A549 (cell line): ENCODE measurements around the gene NEK9. TPM values are rescaled to one million over a fixed set of nuclear protein-coding genes. Genes with fewer than 3 reads are reported as not detected.

Experiments used
- ATAC-seq, 2 experiments: fragments of 200-7000 bp in 1 of 2; fragments of >200 bp in 1 of 2; cut with Nextera tagmentation in 1 of 2; cut with Tn5 transposase in 1 of 2; 3 replicates each; pipeline versions ENCODE4 v1.8.0 to v1.9.1; 2018 to 2020; ENCODE audit warnings: mild to moderate bottlenecking in 1 of 2, moderate library complexity in 1 of 2
- CTCF ChIA-PET: fragments of 300-600 bp; sonication (Branson Sonifier 250); formaldehyde crosslinking; extraction: SDS; loops from one replicate; lab custom pipeline; 2021; ENCODE audit warnings: antibody characterized with exemption, inconsistent platforms; lab: Yijun Ruan, JAX
- POLR2A ChIA-PET: fragments of 350-600 bp; formaldehyde crosslinking; extraction: SDS; loops from one replicate; lab custom pipeline; 2021; ENCODE audit warnings: antibody characterized with exemption, inconsistent platforms; lab: Yijun Ruan, JAX
- DNase-seq, 2 experiments: peaks; one replicate each; pipeline versions ENCODE4 v3.0.0 to v3.0.0-alpha.2; 2011 to 2016; ENCODE audit warnings: low read depth in 1 of 2, low spot score in 1 of 2
- FAIRE-seq: peaks from 2 replicates; lab custom pipeline; 2011; peaks lifted over from hg19 to GRCh38; lab: Jason Lieb, UNC
- H3K27ac ChIP-seq, 2 experiments: fragments of >200 bp; sonication (Bioruptor Twin); formaldehyde crosslinking; 3 replicates each; pipeline ENCODE4 v1.5.1; 2016 to 2017
- H3K4me1 ChIP-seq: fragments of >200 bp; sonication (Bioruptor Twin); formaldehyde crosslinking; 3 replicates; pipeline ENCODE4 v1.6.1; 2016
- H3K4me2 ChIP-seq: fragments of >200 bp; sonication (Bioruptor Twin); formaldehyde crosslinking; 3 replicates; pipeline ENCODE4 v1.6.1; 2016
- H3K4me3 ChIP-seq: fragments of >200 bp; sonication (Bioruptor Twin); formaldehyde crosslinking; 3 replicates; pipeline ENCODE4 v1.5.1; 2016
- H3K9me3 ChIP-seq: fragments of >200 bp; sonication (Bioruptor Twin); formaldehyde crosslinking; 3 replicates; pipeline ENCODE4 v1.6.1; 2016
- BCL3 ChIP-seq: fragments of >200 bp; sonication (Bioruptor Twin); formaldehyde crosslinking; IDR thresholded peaks from 3 replicates; pipeline ENCODE4 v1.6.1; 2016
- CEBPB ChIP-seq, 2 experiments: fragments of >200 bp in 1 of 2; sonication (Bioruptor Twin) in 1 of 2; formaldehyde crosslinking in 1 of 2; IDR thresholded peaks; 2 replicates each; pipeline ENCODE4 v1.6.1; 2012 to 2016
- CTCF ChIP-seq: fragments of >200 bp; sonication (Bioruptor Twin); formaldehyde crosslinking; IDR thresholded peaks from 3 replicates; pipeline ENCODE4 v1.5.1; 2016
- E2F6 ChIP-seq: IDR thresholded peaks from 2 replicates; pipeline ENCODE4 v1.6.1; 2012; ENCODE audit warnings: low read depth, borderline replicate concordance
- EHF ChIP-seq: fragments of 250-450 bp; sonication (Bioruptor Pico); IDR thresholded peaks from 2 replicates; pipeline ENCODE4 v1.5.0; 2020; ENCODE audit warnings: mild to moderate bottlenecking
- ELK1 ChIP-seq: fragments of 150-350 bp; IDR thresholded peaks from 2 replicates; pipeline ENCODE4 v1.6.1; 2014; ENCODE audit warnings: low read depth, mild to moderate bottlenecking, low read length
- ESRRA ChIP-seq: fragments of 150-350 bp; IDR thresholded peaks from 2 replicates; pipeline ENCODE4 v1.6.1; 2014; ENCODE audit warnings: mild to moderate bottlenecking, low read length, borderline replicate concordance
- FOSB ChIP-seq: fragments of 250-450 bp; sonication (Bioruptor Pico); IDR thresholded peaks from 2 replicates; pipeline ENCODE4 v1.5.0; 2020; ENCODE audit warnings: mild to moderate bottlenecking, moderate library complexity
- FOSL2 ChIP-seq, 2 experiments: fragments of 450-650 bp in 1 of 2; fragments of >200 bp in 1 of 2; sonication (Bioruptor Twin) in 1 of 2; formaldehyde crosslinking; IDR thresholded peaks; 2 replicates each; pipeline versions ENCODE4 v1.5.0 to v1.6.1; 2016 to 2020; ENCODE audit warnings: mild to moderate bottlenecking in 1 of 2, moderate library complexity in 1 of 2
- HDAC2 ChIP-seq: fragments of 200-600 bp; sonication (generic); IDR thresholded peaks from 2 replicates; pipeline ENCODE4 v1.6.1; 2016
- HES2 ChIP-seq: fragments of >200 bp; sonication (Bioruptor Twin); formaldehyde crosslinking; IDR thresholded peaks from 2 replicates; pipeline ENCODE4 v1.6.1; 2016
- HEYL ChIP-seq: fragments of 250-450 bp; sonication (Bioruptor Pico); IDR thresholded peaks from 2 replicates; pipeline ENCODE4 v1.8.0; 2021; ENCODE audit warnings: mild to moderate bottlenecking, moderate library complexity
- KDM5A ChIP-seq: fragments of 200-600 bp; sonication (generic); IDR thresholded peaks from 2 replicates; pipeline ENCODE4 v1.6.1; 2016; ENCODE audit warnings: antibody characterized with exemption, mild to moderate bottlenecking
- MAX ChIP-seq: IDR thresholded peaks from 2 replicates; pipeline ENCODE4 v1.6.1; 2012
- NR3C1 ChIP-seq: fragments of >200 bp; sonication (Bioruptor Twin); formaldehyde crosslinking; IDR thresholded peaks from 3 replicates; pipeline ENCODE4 v1.6.1; 2017
- PBX3 ChIP-seq: IDR thresholded peaks from 2 replicates; pipeline ENCODE4 v1.6.1; 2012
- POLR2AphosphoS2 ChIP-seq: conservative IDR thresholded peaks from 2 replicates; pipeline ENCODE4 v1.6.1; 2012; ENCODE audit warnings: low read length, improper control_type of control experiment, inconsistent platforms
- RAD21 ChIP-seq, 2 experiments: fragments of >200 bp in 1 of 2; sonication (Bioruptor Twin) in 1 of 2; formaldehyde crosslinking in 1 of 2; IDR thresholded peaks in 1 of 2; conservative IDR thresholded peaks in 1 of 2; 2 replicates in 1 of 2; 3 replicates in 1 of 2; pipeline ENCODE4 v1.6.1; 2012 to 2018; ENCODE audit warnings: inconsistent platforms in 1 of 2
- RFX5 ChIP-seq: fragments of 450-650 bp; IDR thresholded peaks from 2 replicates; pipeline ENCODE4 v1.7.1; 2014; ENCODE audit warnings: antibody characterized with exemption, mild to moderate bottlenecking, moderate library complexity
- RNF2 ChIP-seq: fragments of 200-600 bp; sonication (generic); IDR thresholded peaks from 2 replicates; pipeline ENCODE4 v1.6.1; 2016; ENCODE audit warnings: low read depth, mild to moderate bottlenecking, antibody characterized with exemption, moderate library complexity, borderline replicate concordance
- SMC3 ChIP-seq: fragments of >200 bp; sonication (Bioruptor Twin); formaldehyde crosslinking; IDR thresholded peaks from 3 replicates; pipeline ENCODE4 v1.6.1; 2018; ENCODE audit warnings: inconsistent platforms
- SREBF2 ChIP-seq: fragments of 450-650 bp; IDR thresholded peaks from 2 replicates; pipeline ENCODE4 v1.6.1; 2014; ENCODE audit warnings: mild to moderate bottlenecking, moderate library complexity
- TFCP2L1 ChIP-seq: fragments of 250-450 bp; sonication (Bioruptor Pico); IDR thresholded peaks from 2 replicates; pipeline ENCODE4 v1.5.0; 2021; ENCODE audit warnings: mild to moderate bottlenecking
- TP53 ChIP-seq: fragments of 250-450 bp; sonication (Bioruptor Pico); IDR thresholded peaks from 2 replicates; pipeline ENCODE4 v1.5.0; 2021; ENCODE audit warnings: mild to moderate bottlenecking, moderate library complexity
- USF2 ChIP-seq: fragments of 450-650 bp; IDR thresholded peaks from 2 replicates; pipeline ENCODE4 v1.6.1; 2014; ENCODE audit warnings: antibody characterized with exemption
- ZC3H11A ChIP-seq: fragments of 450-650 bp; IDR thresholded peaks from 2 replicates; pipeline ENCODE4 v1.6.1; 2014; ENCODE audit warnings: antibody characterized with exemption, mild to moderate bottlenecking
- ZFP36 ChIP-seq: fragments of 450-650 bp; IDR thresholded peaks from 2 replicates; pipeline ENCODE4 v1.6.1; 2014; ENCODE audit warnings: borderline replicate concordance; ENCODE audit not compliant: partially characterized antibody
- ZSCAN20 ChIP-seq: fragments of 250-450 bp; sonication (Bioruptor Pico); IDR thresholded peaks from 2 replicates; pipeline ENCODE4 v1.8.0; 2022; ENCODE audit warnings: mild to moderate bottlenecking, moderate library complexity
- WGBS: methylation state at CpG from one replicate; pipeline ENCODE4 v1.1.6; 2017; ENCODE audit errors: missing lambda C conversion rate; 5-methylcytosine and 5-hydroxymethylcytosine counted together
- polyA plus RNA-seq, 4 experiments: library from polyadenylated mRNA; depleted of rRNA in 3 of 4; stranded (reverse); fragments of >200 nt; fragmentation: RNase III in 1 of 4; extraction: RNeasy Plus Mini Kit Qiagen cat#74134 plus additional on column Dnase treatment in 1 of 4; gene quantifications; 2 replicates in 3 of 4; 3 replicates in 1 of 4; pipeline ENCODE4 v1.2.3, GENCODE V29; 2011 to 2017

Gene NEK9
- polyA plus RNA-seq, 2 of the 4 experiments (the other 2 are of a cell fraction) = 49.4 to 75.9 TPM

- Histone ChIP-seq H3K4me2 (peak overlapping the region; percentile 54), H3K27ac (peak overlapping the region in 1 of 2 experiments; percentile 45; a peak in 2 of 6 replicates), H3K4me3 (no peak overlapping the region), H3K9me3 (no peaks in the 10 kb centered on the region), H3K4me1 (peaks cover 49% of the 10 kb centered on the region)
- POLR2A ChIA-PET = no interaction called here
- peak in 1 of 2 experiments; percentile 44 for DNase-seq
- FAIRE-seq = no peak
- 42% methylated on average over 3 of the region's 3 CpGs for WGBS
- TF ChIP-seq ZSCAN20 (CRISPR knock-in tag) = no peak
- no peak for TF ChIP-seq MAX
- no peak for TF ChIP-seq ESRRA
- no peak for TF ChIP-seq CTCF
- TF ChIP-seq KDM5A = no peak
- TF ChIP-seq SMC3 = no peak
- TF ChIP-seq HDAC2 = no peak
- TF ChIP-seq POLR2AphosphoS2 = no peak
- TF ChIP-seq RFX5 = no peak
- TF ChIP-seq TP53 (CRISPR knock-in tag) = no peak
- no peak for TF ChIP-seq RAD21 (conservative IDR thresholded peaks at IDR 0.05 in 1 of 2, IDR thresholded peaks at IDR 0.05 in 1 of 2)
- TF ChIP-seq HES2 = no peak
- no peak for TF ChIP-seq HEYL (CRISPR knock-in tag)
- no peak for TF ChIP-seq E2F6
- no peak for TF ChIP-seq USF2
- TF ChIP-seq SREBF2 = no peak
- CTCF ChIA-PET = interaction anchor here (0.5 to 1.3 kb wide), 2 partner anchors 11 to 252 kb away, joined by 4 to 5 read pairs; no protein-coding TSS in a partner anchor
- peak in 1 of 2 experiments; percentile 40; a peak in 1 of 6 replicates for ATAC-seq
Measured at GRCh38 chr14:75120541-75121291, 6.1 kb downstream of the NEK9 start.

- H3K4me3 ChIP-seq = no peak overlapping the region
- H3K27ac ChIP-seq = no peak overlapping the region
- WGBS = 84% methylated on average over 2 of the region's 2 CpGs
- no peak for ATAC-seq
- CTCF ChIA-PET = interaction anchor here (1.2 kb wide), 1 partner anchor 31 kb away, joined by 4 read pairs; no protein-coding TSS in a partner anchor
- H3K9me3 ChIP-seq = no peaks in the 10 kb centered on the region
- no peak for FAIRE-seq
- no peak overlapping the region for H3K4me2 ChIP-seq
- no peak for TF ChIP-seq PBX3
- no peak for TF ChIP-seq NR3C1
- no peak for TF ChIP-seq SMC3
- no peak for TF ChIP-seq EHF (CRISPR knock-in tag)
- TF ChIP-seq FOSB (CRISPR knock-in tag) = no peak
- no peak for TF ChIP-seq CEBPB (IDR thresholded peaks at IDR 0.05)
- no peak for TF ChIP-seq ZSCAN20 (CRISPR knock-in tag)
- TF ChIP-seq ELK1 = no peak
- TF ChIP-seq BCL3 = no peak
- TF ChIP-seq TFCP2L1 (CRISPR knock-in tag) = no peak
- TF ChIP-seq USF2 = no peak
- TF ChIP-seq RNF2 = no peak
- no peak for TF ChIP-seq ZFP36
- TF ChIP-seq FOSL2 (IDR thresholded peaks at IDR 0.05) = no peak
- no peak for TF ChIP-seq FOSL2 (CRISPR knock-in tag; IDR thresholded peaks at IDR 0.05)
- TF ChIP-seq RAD21 (conservative IDR thresholded peaks at IDR 0.05 in 1 of 2, IDR thresholded peaks at IDR 0.05 in 1 of 2) = no peak
- no peak for TF ChIP-seq HEYL (CRISPR knock-in tag)
- TF ChIP-seq ZC3H11A = no peak
- TF ChIP-seq, all 56 proteins: peak for 0
- DNase-seq = no peak
- H3K4me1 ChIP-seq = peaks cover 33% of the 10 kb centered on the region
- POLR2A ChIA-PET = no interaction called here
Measured at GRCh38 chr14:75119056-75119455, 7.8 kb downstream of the NEK9 start.
